ENCODE data around the gene MYO5C.
"Not testable (repeated sequence)": the region's sequence is repeated elsewhere in the genome, so short reads cannot be mapped to it uniquely, and the experiment has no call there.

MYO5C gene

DNA sequence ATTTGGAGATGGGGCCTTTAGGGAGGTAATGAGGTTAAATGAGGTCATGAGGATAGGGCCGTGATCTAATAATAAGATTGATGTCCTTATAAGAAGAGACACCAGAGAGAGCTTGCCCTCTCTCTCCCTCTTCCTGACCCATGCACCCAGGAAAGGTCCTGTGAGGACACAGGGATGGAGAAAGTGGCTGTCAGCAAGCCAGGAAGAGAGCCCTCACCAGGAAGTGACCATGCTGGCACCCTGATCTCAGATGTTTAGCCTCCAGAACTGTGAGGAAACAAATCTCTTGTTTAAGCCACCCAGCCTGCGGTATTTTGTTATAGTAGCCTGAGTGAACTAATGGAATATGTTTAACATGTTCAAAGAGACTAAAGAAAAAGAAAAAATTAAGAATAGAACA, 89.2 kb downstream of the MYO5C start:
- no peak for DNase-seq

GRCh38 chr15:52204657-52205056, 90.9 kb downstream of the MYO5C start:
- DNase-seq, result no peak

DNA sequence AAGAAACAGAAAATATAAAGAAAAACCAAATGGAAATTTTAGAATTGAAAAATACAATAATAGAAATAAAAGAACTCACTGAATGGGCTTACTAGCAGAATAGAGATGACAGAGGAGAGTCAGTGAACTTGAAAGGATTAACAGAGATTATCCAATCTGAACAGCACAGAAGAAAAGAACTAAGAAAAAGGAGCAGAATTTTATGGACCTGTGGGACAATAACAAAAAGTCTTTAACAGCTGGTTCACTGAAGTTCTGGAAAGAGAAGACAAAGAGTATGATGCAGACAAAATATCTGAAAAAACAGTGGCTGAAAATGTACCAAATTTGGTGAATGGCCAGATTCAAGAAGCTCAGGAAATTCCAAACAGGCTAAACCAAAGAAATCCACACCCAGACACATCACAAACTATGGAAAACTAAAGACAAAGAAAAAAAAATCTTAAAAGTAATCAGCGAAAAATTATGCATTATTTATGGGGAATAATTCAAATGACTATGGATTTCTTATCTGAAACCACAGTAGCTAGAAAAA, 94.7 kb downstream of the MYO5C start:
- DNase-seq, result no peak

DNA sequence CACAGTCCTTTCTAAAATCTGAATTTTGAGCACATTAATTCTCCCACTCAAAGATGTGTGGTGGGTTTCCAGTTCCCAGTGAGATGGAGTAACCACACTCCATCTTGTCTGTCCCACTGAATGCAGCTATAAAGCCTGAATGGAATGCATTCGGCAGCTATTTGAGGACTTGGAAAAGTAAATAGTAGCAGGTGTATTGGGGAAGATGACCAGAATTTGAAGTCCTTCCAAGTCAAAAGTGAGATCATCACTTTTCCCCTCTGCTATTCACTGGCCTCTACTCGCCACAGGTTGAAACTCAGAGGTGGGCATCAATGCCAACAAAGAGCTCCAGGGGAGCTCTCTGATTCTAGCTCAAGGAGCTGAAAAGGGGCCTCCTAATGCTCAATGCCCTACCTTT, 96.3 kb downstream of the MYO5C start:
- no peak for DNase-seq

- DNase-seq, result no peak
These were observed 98.7 kb downstream of the MYO5C start for GRCh38 chr15:52196891-52197290.

DNA sequence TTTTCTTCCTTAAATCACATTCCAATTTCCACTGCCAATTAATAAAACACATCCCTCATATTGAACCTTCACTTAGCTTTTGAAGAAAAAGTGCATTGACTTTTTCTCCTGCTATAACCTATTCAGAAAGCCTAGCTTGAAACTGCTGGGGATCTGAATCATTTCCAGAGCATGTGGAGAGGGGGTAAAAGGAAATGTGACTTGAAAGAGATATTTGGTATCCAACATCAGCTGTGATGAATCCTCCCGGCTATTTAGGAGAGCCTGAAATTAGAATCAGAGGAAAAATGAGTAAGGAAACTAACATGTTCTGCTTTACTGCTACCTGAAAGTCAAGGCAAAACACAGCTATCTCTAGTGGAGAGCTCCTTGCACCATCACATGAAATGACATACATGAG, 101.8 kb downstream of the MYO5C start:
- DNase-seq, result no peak

DNA sequence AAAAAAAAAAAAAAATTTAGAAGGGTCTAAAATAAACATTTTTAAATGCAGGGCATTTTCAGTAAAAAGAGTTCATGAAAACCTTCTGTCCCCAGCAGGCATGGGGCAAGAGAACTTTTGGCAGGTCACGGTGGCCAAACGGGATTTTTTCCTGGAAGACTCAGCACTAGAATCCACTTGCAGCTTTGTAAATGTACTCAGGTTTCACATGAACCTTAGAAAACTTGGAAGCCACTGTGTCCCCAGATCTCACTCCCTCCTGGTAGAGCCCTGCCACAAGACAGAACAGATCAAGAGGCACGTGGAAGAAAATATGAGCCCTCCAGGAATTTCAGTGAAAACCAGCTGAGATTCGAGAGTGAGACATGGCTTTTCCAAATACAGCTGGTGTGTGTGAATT, 102.3 kb downstream of the MYO5C start:
- no peak for DNase-seq

GRCh38 chr15:52191207-52191606, 104.4 kb downstream of the MYO5C start, which contains the start of gene GNB5:
TSS of gene GNB5 (minus strand) at chr15:52191392. CDS start at chr15:52184676, 6,716 bp downstream.
- DNase-seq, result no peak

DNA sequence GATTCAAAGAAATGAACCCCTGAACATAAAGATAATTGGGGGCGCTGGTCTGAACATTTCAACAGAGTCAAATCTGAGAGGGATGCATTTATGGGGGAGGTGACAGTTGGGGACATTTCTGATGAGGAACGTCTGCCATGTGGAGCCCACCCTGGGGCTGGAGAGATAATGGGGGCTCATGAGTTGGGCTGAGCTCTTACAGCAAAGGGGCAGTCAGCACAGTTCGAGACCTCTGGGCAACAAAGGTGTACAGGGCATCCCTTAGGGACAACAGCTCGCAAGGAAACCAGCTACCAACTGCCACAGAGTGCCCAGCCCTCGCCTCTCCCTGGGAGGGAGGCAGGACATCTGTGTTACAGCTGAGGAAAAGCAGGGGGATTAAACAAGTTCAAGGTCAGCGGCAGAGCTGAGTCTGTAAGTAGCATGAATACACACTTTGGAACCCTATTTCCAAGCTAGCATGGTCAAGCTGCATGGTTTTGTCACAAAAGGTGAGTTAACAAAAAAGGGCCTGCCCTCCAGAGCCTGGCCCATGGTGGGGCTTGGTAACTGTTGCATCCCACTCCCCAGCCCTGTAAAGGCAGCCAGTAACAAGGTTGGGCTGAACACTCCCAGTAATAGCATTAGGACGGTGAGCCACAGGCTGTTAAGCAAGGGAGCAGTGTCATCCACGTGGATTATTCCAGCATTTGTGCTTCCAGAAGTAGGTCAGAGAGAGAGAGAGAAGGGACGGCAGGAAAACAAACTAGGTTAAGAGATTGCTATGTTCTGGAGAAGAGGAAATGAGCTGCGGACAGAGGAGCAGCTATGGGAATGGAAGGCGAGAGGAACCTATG, 108.7 kb downstream of the MYO5C start:
- no peak for DNase-seq

- DNase-seq, result no peak
These were observed 110.4 kb downstream of the MYO5C start for GRCh38 chr15:52185151-52185561.

- no peak for DNase-seq
These were observed 110.9 kb downstream of the MYO5C start for GRCh38 chr15:52184721-52185120.

GRCh38 chr15:52183562-52184173, 111.9 kb downstream of the MYO5C start:
- peak in 1 of 2 donors; percentile 46 for DNase-seq

GRCh38 chr15:52181938-52182780, 113.4 kb downstream of the MYO5C start:
- no peak for DNase-seq

- DNase-seq, result no peak
These were observed 114.7 kb downstream of the MYO5C start for GRCh38 chr15:52180851-52181450.

- DNase-seq, result peak; percentile 56 to 69
These were observed 115.3 kb downstream of the MYO5C start for GRCh38 chr15:52180196-52180835.

GRCh38 chr15:52179278-52180195, 116.1 kb downstream of the MYO5C start:
- DNase-seq, result peak; percentile 88 to 90

- no peak for DNase-seq
These were observed 116.8 kb downstream of the MYO5C start for GRCh38 chr15:52178765-52179164.

GRCh38 chr15:52172869-52173268, 122.7 kb downstream of the MYO5C start:
- DNase-seq, result no peak

DNA sequence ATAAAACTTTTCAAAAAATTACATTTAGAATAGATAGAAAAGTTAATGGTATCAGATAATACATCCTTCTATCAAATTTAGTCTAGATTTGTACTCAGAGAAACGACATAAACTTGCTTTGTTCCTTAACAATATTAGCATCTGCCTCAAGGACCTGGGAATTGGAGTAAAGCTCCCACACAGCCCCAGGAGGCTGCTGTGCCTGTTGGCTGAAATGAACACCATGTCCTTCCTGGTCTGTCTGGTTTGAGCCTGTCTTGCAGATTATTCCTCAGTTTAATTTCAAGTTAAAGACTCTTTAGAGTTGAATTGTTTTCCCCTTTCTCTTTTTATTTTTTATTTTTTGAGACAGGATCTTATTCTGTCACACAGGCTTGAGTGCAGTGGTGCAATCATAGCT, 123.8 kb downstream of the MYO5C start:
- DNase-seq, result no peak

- DNase-seq, result peak in 1 of 2 donors; percentile 22
These were observed 124.2 kb downstream of the MYO5C start for GRCh38 chr15:52171386-52171785.

DNA sequence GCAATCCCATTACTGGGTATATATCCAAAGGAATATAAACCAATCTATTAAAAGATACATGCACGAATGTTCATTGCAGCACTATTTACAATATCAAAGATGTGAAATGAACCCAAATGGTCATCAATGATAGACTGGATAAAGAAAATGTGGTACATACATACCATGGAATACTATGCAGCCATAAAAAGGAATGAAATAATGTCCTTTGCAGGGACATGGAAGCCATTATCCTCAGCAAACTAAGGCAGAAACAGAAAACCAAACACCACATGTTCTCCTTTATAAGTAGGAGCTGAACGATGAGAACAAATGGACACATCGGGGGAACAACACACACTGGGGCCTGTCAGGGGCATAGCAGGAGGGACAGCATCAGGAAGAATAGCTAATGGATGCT, 125.4 kb downstream of the MYO5C start:
- DNase-seq, result not testable (repeated sequence)
